Activated CD8-positive, alpha-beta T cell treated with anti-CD3 and anti-CD28 coated beads, Interleukin-2, amount 10 ng/mL, durations not matched to agents 7 days and 5 days (primary cell): ENCODE results near the gene CCDC39. TPM values are rescaled to one million over a fixed set of nuclear protein-coding genes. Genes with fewer than 3 reads are reported as not detected.

Experiments used
- ATAC-seq: fragments of 150-1000 bp; cut with Tn5 transposase; one replicate; pipeline ENCODE4 v1.10.0; 2021; ENCODE audit warnings: moderate library complexity
- CTCF ChIA-PET: fragments of 350-600 bp; sonication (Branson Sonifier 250); formaldehyde crosslinking; loops from one replicate; lab custom pipeline; 2021; ENCODE audit warnings: antibody characterized with exemption; lab: Charles Lee
- POLR2A ChIA-PET: fragments of 350-600 bp; sonication (Branson Sonifier 250); formaldehyde crosslinking; loops from one replicate; lab custom pipeline; 2021; ENCODE audit warnings: antibody characterized with exemption; lab: Charles Lee
- DNase-seq: peaks from one replicate; pipeline ENCODE4 v3.0.0-alpha.2; 2020
- H3K27ac Mint-ChIP-seq: one replicate; pipeline ENCODE4 v1.8.0; 2021; ENCODE audit warnings: mild to moderate bottlenecking, mixed read lengths
- H3K27me3 Mint-ChIP-seq: one replicate; pipeline ENCODE4 v1.8.0; 2021; ENCODE audit warnings: low read depth, mixed read lengths
- H3K36me3 Mint-ChIP-seq: one replicate; pipeline ENCODE4 v1.8.0; 2021; ENCODE audit warnings: low read depth, mixed read lengths
- H3K4me1 Mint-ChIP-seq: one replicate; pipeline ENCODE4 v1.8.0; 2021; ENCODE audit warnings: low read depth, mixed read lengths
- H3K4me3 Mint-ChIP-seq: one replicate; pipeline ENCODE4 v1.8.0; 2021; ENCODE audit warnings: mild to moderate bottlenecking, mixed read lengths
- H3K9me3 Mint-ChIP-seq: one replicate; pipeline ENCODE4 v1.8.0; 2022; ENCODE audit warnings: mixed read lengths; ENCODE audit not compliant: insufficient read depth
- total RNA-seq, 2 experiments: library from RNA; stranded (reverse); gene quantifications; one replicate each; pipeline ENCODE4 v1.2.3, GENCODE V29; 2021

The CCDC39 gene
- total RNA-seq = not detected

GRCh38 chr3:180679178-180680096, at the start of gene CCDC39:
CCDC39 (minus strand) TSS chr3:180679489; CDS start chr3:180679380, 109 bp downstream.
- peaks cover 18% of the 10 kb centered on the region for H3K4me1 Mint-ChIP-seq

GRCh38 chr3:180720012-180720411, 40.7 kb upstream of the CCDC39 start:
- no peak overlapping the region for H3K4me3 Mint-ChIP-seq
- DNase-seq = no peak
- H3K27ac Mint-ChIP-seq = no peak overlapping the region
- H3K36me3 Mint-ChIP-seq = no peaks in the 10 kb centered on the region
- no peaks in the 10 kb centered on the region for H3K9me3 Mint-ChIP-seq
- no peaks in the 10 kb centered on the region for H3K27me3 Mint-ChIP-seq
- no peak for ATAC-seq
- H3K4me1 Mint-ChIP-seq = no peaks in the 10 kb centered on the region
- ChIA-PET POLR2A (no interaction called here), CTCF (no interaction called here)

More at GRCh38 chr3:180679178-180680096, at the start of gene CCDC39:
- Mint-ChIP-seq H3K27me3 (peaks cover 44% of the 10 kb centered on the region), H3K27ac (peak within 1 kb of the TSS; percentile 61), H3K4me3 (peak within 1 kb of the TSS; percentile 79), H3K9me3 (no peaks in the 10 kb centered on the region), H3K36me3 (no peaks in the 10 kb centered on the region)
- CTCF ChIA-PET = interaction anchor here (1.0 to 1.3 kb wide), 2 partner anchors 8 to 78 kb away, joined by 3 to 4 read pairs; partner anchors contain the start of gene TTC14
- ATAC-seq (peak; percentile 94), DNase-seq (peak; percentile 74)
- POLR2A ChIA-PET = interaction anchor here (1.4 kb wide), 1 partner anchor 78 kb away, joined by 5 read pairs; the partner anchor contains the start of gene TTC14

GRCh38 chr3:180707896-180708295, 28.6 kb upstream of the CCDC39 start:
- Mint-ChIP-seq H3K27me3 (peaks cover 6% of the 10 kb centered on the region), H3K36me3 (no peaks in the 10 kb centered on the region), H3K9me3 (no peaks in the 10 kb centered on the region), H3K27ac (no peak overlapping the region), H3K4me1 (no peaks in the 10 kb centered on the region), H3K4me3 (no peak overlapping the region)
- ATAC-seq (no peak), DNase-seq (no peak)
- ChIA-PET POLR2A (no interaction called here), CTCF (interaction anchor here (0.9 kb wide), 1 partner anchor 26 kb away, joined by 3 read pairs; no protein-coding TSS in a partner anchor)

GRCh38 chr3:180705619-180706018, 26.3 kb upstream of the CCDC39 start:
- no peaks in the 10 kb centered on the region for H3K9me3 Mint-ChIP-seq
- H3K36me3 Mint-ChIP-seq = no peaks in the 10 kb centered on the region
- CTCF ChIA-PET = no interaction called here
- DNase-seq (no peak), ATAC-seq (no peak)
- no peak overlapping the region for H3K27ac Mint-ChIP-seq
- peaks cover 6% of the 10 kb centered on the region for H3K27me3 Mint-ChIP-seq
- H3K4me1 Mint-ChIP-seq = no peaks in the 10 kb centered on the region
- no peak overlapping the region for H3K4me3 Mint-ChIP-seq
- POLR2A ChIA-PET = no interaction called here

- POLR2A ChIA-PET = no interaction called here
- Mint-ChIP-seq H3K4me1 (no peaks in the 10 kb centered on the region), H3K4me3 (no peak overlapping the region), H3K9me3 (no peaks in the 10 kb centered on the region), H3K36me3 (no peaks in the 10 kb centered on the region), H3K27me3 (peaks cover 6% of the 10 kb centered on the region), H3K27ac (no peak overlapping the region)
- DNase-seq = no peak
- no peak for ATAC-seq
- CTCF ChIA-PET = no interaction called here
Measured at GRCh38 chr3:180704532-180704931, 25.2 kb upstream of the CCDC39 start.

GRCh38 chr3:180700941-180701340, 21.7 kb upstream of the CCDC39 start:
- ATAC-seq = no peak
- Mint-ChIP-seq H3K27ac (no peak overlapping the region), H3K4me1 (no peaks in the 10 kb centered on the region), H3K27me3 (peaks cover 6% of the 10 kb centered on the region), H3K4me3 (no peak overlapping the region), H3K9me3 (no peaks in the 10 kb centered on the region), H3K36me3 (no peaks in the 10 kb centered on the region)
- ChIA-PET POLR2A (no interaction called here), CTCF (interaction anchor here (1.0 kb wide), 1 partner anchor 11 kb away, joined by 4 read pairs; no protein-coding TSS in a partner anchor)
- no peak for DNase-seq

GRCh38 chr3:180698760-180699270, 19.5 kb upstream of the CCDC39 start:
- Mint-ChIP-seq H3K27me3 (no peaks in the 10 kb centered on the region), H3K27ac (no peak overlapping the region), H3K4me3 (no peak overlapping the region), H3K9me3 (no peaks in the 10 kb centered on the region), H3K36me3 (no peaks in the 10 kb centered on the region), H3K4me1 (no peaks in the 10 kb centered on the region)
- ChIA-PET CTCF (no interaction called here), POLR2A (no interaction called here)
- ATAC-seq = no peak
- no peak for DNase-seq

GRCh38 chr3:180694321-180694720, 15.0 kb upstream of the CCDC39 start:
- POLR2A ChIA-PET = no interaction called here
- ATAC-seq = no peak
- H3K4me1 Mint-ChIP-seq = no peaks in the 10 kb centered on the region
- CTCF ChIA-PET = no interaction called here
- no peak overlapping the region for H3K4me3 Mint-ChIP-seq
- no peaks in the 10 kb centered on the region for H3K9me3 Mint-ChIP-seq
- H3K36me3 Mint-ChIP-seq = no peaks in the 10 kb centered on the region
- H3K27ac Mint-ChIP-seq = no peak overlapping the region
- peaks cover 4% of the 10 kb centered on the region for H3K27me3 Mint-ChIP-seq
- no peak for DNase-seq

GRCh38 chr3:180693656-180694055, 14.4 kb upstream of the CCDC39 start:
- CTCF ChIA-PET = no interaction called here

GRCh38 chr3:180690061-180690460, 10.8 kb upstream of the CCDC39 start:
- ATAC-seq (no peak), DNase-seq (no peak)
- Mint-ChIP-seq H3K27ac (no peak overlapping the region), H3K4me1 (no peaks in the 10 kb centered on the region), H3K36me3 (no peaks in the 10 kb centered on the region), H3K27me3 (peaks cover 10% of the 10 kb centered on the region), H3K4me3 (no peak overlapping the region), H3K9me3 (no peaks in the 10 kb centered on the region)
- POLR2A ChIA-PET = no interaction called here
- CTCF ChIA-PET = interaction anchor here (1.1 kb wide), 1 partner anchor 11 kb away, joined by 4 read pairs; no protein-coding TSS in a partner anchor

More at GRCh38 chr3:180693656-180694055, 14.4 kb upstream of the CCDC39 start:
- H3K27ac Mint-ChIP-seq = no peak overlapping the region
- POLR2A ChIA-PET = no interaction called here
- ATAC-seq (no peak), DNase-seq (no peak)
- H3K9me3 Mint-ChIP-seq = no peaks in the 10 kb centered on the region
- H3K4me3 Mint-ChIP-seq = no peak overlapping the region
- peaks cover 4% of the 10 kb centered on the region for H3K27me3 Mint-ChIP-seq
- no peaks in the 10 kb centered on the region for H3K4me1 Mint-ChIP-seq
- H3K36me3 Mint-ChIP-seq = no peaks in the 10 kb centered on the region

GRCh38 chr3:180684807-180685206, 5.5 kb upstream of the CCDC39 start:
- CTCF ChIA-PET = interaction anchor here (0.7 kb wide), 1 partner anchor 740 kb away, joined by 5 read pairs; no protein-coding TSS in a partner anchor
- no peaks in the 10 kb centered on the region for H3K36me3 Mint-ChIP-seq
- H3K27ac Mint-ChIP-seq = no peak overlapping the region
- POLR2A ChIA-PET = no interaction called here
- no peak overlapping the region for H3K4me3 Mint-ChIP-seq
- H3K9me3 Mint-ChIP-seq = no peaks in the 10 kb centered on the region
- ATAC-seq = no peak
- H3K4me1 Mint-ChIP-seq = peaks cover 5% of the 10 kb centered on the region
- peaks cover 27% of the 10 kb centered on the region for H3K27me3 Mint-ChIP-seq
- DNase-seq = no peak

- Mint-ChIP-seq H3K4me1 (peaks cover 15% of the 10 kb centered on the region), H3K27me3 (peaks cover 37% of the 10 kb centered on the region), H3K9me3 (no peaks in the 10 kb centered on the region), H3K36me3 (no peaks in the 10 kb centered on the region), H3K27ac (no peak overlapping the region), H3K4me3 (no peak overlapping the region)
- DNase-seq (no peak), ATAC-seq (no peak)
- POLR2A ChIA-PET = interaction anchor here (0.7 kb wide), 1 partner anchor 775 kb away, joined by 3 read pairs; no protein-coding TSS in a partner anchor
- CTCF ChIA-PET = no interaction called here
Measured at GRCh38 chr3:180683816-180684215, 4.5 kb upstream of the CCDC39 start.
